Mammary epithelial cell (primary cell): ENCODE data around the gene MACROH2A1.

Source experiments
- EZH2 ChIP-seq: IDR thresholded peaks from 2 replicates; pipeline ENCODE4 v1.6.1; 2012; ENCODE audit warnings: low read length, inconsistent platforms, borderline replicate concordance
- TF ChIP-seq, protein P1 (sequence below), 2 donors: IDR thresholded peaks in 1 of 2; conservative IDR thresholded peaks in 1 of 2; 2 replicates each; pipeline ENCODE4 v1.5.1; 2011 to 2012; ENCODE audit warnings: inconsistent platforms in 2 of 2, low read length in 2 of 2, mild to moderate bottlenecking in 2 of 2, control low read depth in 1 of 2, low read depth in 1 of 2; ENCODE audit not compliant: insufficient read depth in 1 of 2; ENCODE audit errors: extremely low read depth in 1 of 2

DNA sequence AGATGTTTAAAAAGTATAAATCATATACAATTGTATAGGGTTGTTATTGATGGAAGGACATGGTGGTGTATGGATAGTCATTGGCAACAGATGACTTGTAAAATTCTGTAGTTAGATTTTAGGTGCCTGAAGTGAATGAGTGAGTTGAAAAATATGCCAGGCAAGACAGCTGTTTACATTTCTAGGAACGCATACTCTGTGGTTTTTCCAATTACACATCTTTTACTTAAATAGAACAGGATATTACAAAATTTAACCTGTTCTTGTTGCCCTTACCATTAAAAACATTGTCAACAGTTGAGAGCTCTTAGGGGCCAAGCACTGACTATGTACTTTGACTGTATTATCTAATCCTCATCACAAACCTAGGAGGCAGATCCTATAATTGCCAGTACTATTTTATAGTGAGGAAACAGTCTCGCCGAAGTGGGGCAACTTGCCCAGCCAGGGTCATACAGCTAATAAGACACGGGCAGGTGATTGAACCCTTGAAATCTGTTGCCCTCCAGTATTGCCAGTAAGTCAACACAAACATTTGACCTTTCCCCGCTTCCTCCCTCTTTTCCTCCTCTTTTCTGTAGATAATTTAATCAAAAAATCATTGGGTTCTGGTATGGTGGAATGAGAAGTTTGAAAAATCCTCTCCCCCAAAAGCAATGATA lies 88.6 kb downstream of the MACROH2A1 start:
- TF ChIP-seq, protein P1, sequence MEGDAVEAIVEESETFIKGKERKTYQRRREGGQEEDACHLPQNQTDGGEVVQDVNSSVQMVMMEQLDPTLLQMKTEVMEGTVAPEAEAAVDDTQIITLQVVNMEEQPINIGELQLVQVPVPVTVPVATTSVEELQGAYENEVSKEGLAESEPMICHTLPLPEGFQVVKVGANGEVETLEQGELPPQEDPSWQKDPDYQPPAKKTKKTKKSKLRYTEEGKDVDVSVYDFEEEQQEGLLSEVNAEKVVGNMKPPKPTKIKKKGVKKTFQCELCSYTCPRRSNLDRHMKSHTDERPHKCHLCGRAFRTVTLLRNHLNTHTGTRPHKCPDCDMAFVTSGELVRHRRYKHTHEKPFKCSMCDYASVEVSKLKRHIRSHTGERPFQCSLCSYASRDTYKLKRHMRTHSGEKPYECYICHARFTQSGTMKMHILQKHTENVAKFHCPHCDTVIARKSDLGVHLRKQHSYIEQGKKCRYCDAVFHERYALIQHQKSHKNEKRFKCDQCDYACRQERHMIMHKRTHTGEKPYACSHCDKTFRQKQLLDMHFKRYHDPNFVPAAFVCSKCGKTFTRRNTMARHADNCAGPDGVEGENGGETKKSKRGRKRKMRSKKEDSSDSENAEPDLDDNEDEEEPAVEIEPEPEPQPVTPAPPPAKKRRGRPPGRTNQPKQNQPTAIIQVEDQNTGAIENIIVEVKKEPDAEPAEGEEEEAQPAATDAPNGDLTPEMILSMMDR (conservative IDR thresholded peaks at IDR 0.05 in 1 of 2, IDR thresholded peaks at IDR 0.05 in 1 of 2; ENCODE audit: extremely low read depth in 1 of 2, insufficient read depth in 1 of 2, low read depth in 1 of 2, low read length in 2 of 2) = no peak
- no peak for TF ChIP-seq EZH2
